HG03354 (cell line): Measurements from ENCODE around the gene BRSK1.

ENCODE experiments used
- ATAC-seq: cut with Tn5 transposase; IDR thresholded peaks from one replicate; pipeline ENCODE4 v1.9.1; 2021; ENCODE audit warnings: mild to moderate bottlenecking; ENCODE audit not compliant: unreplicated experiment, poor library complexity, severe bottlenecking

BRSK1 gene

GRCh38 chr19:55283548-55284377, at the start of gene BRSK1:
Gene BRSK1, plus strand, starts transcription at chr19:55283997. Its CDS starts 446 bp downstream, at chr19:55284443.
- ATAC-seq = no peak

- no peak for ATAC-seq
These were observed 45.8 kb upstream of the BRSK1 start for GRCh38 chr19:55238030-55238429.

- ATAC-seq = no peak
These were observed 44.8 kb upstream of the BRSK1 start for GRCh38 chr19:55239004-55239403.

GRCh38 chr19:55240713-55241020, 43.1 kb upstream of the BRSK1 start:
- no peak for ATAC-seq

- ATAC-seq = no peak
These were observed 42.5 kb upstream of the BRSK1 start for GRCh38 chr19:55241143-55241934.

GRCh38 chr19:55241935-55242464, 41.8 kb upstream of the BRSK1 start:
- no peak for ATAC-seq

- no peak for ATAC-seq
These were observed 41.3 kb upstream of the BRSK1 start for GRCh38 chr19:55242517-55242916.

- no peak for ATAC-seq
These were observed 39.7 kb upstream of the BRSK1 start for GRCh38 chr19:55244004-55244680.

GRCh38 chr19:55245236-55245904, 38.4 kb upstream of the BRSK1 start:
- no peak for ATAC-seq

- ATAC-seq = no peak
These were observed 37.0 kb upstream of the BRSK1 start for GRCh38 chr19:55246462-55247451.

- ATAC-seq = no peak
These were observed 36.1 kb upstream of the BRSK1 start for GRCh38 chr19:55247621-55248099.

GRCh38 chr19:55248166-55248675, 35.6 kb upstream of the BRSK1 start:
- ATAC-seq = no peak

- no peak for ATAC-seq
These were observed 35.1 kb upstream of the BRSK1 start for GRCh38 chr19:55248704-55249103.

GRCh38 chr19:55249841-55250240, 34.0 kb upstream of the BRSK1 start:
- ATAC-seq = no peak

- no peak for ATAC-seq
These were observed 33.3 kb upstream of the BRSK1 start for GRCh38 chr19:55250262-55251036.

GRCh38 chr19:55251341-55252081, 32.3 kb upstream of the BRSK1 start:
- no peak for ATAC-seq
